Epithelial cell of umbilical artery (primary cell): ENCODE results near the gene PLEKHM3. TPM values are rescaled to one million over a fixed set of nuclear protein-coding genes. Genes with fewer than 3 reads are reported as not detected.

ENCODE experiments used
- total RNA-seq: library from RNA; depleted of rRNA; stranded (reverse); fragments of >200 nt; gene quantifications from 2 replicates; pipeline ENCODE4 v1.2.3, GENCODE V29; 2014

Gene PLEKHM3
- total RNA-seq = 8.1 and 11.1 TPM in 2 replicates

DNA sequence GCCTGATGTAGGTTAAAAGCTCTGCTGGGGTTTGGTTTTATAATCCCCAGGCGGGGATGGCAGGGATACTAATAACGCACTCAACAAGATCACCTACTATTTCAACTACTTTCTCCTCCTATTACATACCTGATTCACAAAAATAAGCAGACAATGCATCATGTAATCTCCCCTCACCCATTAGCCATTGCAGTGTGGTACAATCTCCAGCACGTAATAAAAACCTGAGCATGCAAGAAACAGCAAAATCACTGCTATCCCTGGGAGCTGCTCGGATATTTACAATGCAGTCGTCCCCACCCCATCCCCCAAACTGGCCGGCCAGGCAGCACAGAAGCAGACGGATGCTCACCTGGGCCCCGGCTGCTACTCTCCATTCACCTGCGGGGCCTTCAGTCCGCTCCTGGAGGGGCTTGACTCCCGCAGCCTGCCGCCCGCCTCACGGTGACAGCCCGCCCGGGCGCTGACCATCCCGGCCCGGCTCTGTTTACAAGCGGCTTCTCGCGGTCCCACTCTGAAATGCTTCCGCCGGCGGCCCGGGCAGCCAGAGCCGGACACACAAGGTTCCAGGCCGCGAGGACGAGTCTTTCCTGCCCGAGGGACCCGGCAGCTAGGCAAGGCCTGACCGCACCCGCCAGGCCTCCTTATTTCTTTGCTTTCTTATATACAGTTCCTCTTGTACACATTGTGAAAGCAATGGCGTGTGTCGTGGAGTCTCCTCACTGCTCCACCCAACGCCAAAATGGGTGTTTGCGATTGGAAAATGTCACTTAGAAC, at the start of gene PLEKHM3:
Gene PLEKHM3 (minus strand): TSS at position 491 of the 777 bp plus-strand sequence. CDS start 23,888 bp downstream, outside the sequence.

Other genes with a start within 250 kb of the PLEKHM3 start
- not detected in 2 replicates for gene CRYGD, start 99.0 kb upstream of the PLEKHM3 start, total RNA-seq
- gene CRYGC, start 104.3 kb upstream of the PLEKHM3 start, total RNA-seq = not detected in 2 replicates
- not detected in 2 replicates for gene CRYGB, start 120.6 kb upstream of the PLEKHM3 start, total RNA-seq
- not detected in 2 replicates for gene CRYGA, start 138.1 kb upstream of the PLEKHM3 start, total RNA-seq
- not detected in 2 replicates for gene C2orf80, start 164.5 kb upstream of the PLEKHM3 start, total RNA-seq
- gene IDH1, start 229.5 kb upstream of the PLEKHM3 start, total RNA-seq = 115 and 191 TPM in 2 replicates
- gene PIKFYVE, start 240.7 kb upstream of the PLEKHM3 start, total RNA-seq = 21.4 and 28.4 TPM in 2 replicates